ENCODE measurements around the gene PRR23E.

DNA sequence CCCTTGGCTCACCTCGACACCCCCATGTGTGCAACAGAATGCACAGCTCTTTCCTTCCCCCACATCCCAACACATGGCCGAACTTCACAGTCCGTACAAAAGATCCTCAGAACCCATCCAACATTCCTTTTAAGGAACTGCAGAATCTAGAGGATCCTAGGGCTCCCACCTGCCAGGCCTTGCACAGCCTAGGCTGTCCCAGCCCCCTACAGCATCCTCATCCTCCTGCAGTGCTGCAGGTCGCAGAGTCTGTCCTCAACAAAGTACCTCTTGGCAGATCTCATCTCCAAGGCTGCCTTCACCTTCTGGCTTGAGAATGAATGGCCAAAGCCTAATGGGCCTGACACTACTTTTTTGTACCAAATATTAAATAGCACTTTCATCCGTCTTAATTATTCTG, 19.8 kb downstream of the PRR23E start:
- TF ChIP-seq, protein P1, sequence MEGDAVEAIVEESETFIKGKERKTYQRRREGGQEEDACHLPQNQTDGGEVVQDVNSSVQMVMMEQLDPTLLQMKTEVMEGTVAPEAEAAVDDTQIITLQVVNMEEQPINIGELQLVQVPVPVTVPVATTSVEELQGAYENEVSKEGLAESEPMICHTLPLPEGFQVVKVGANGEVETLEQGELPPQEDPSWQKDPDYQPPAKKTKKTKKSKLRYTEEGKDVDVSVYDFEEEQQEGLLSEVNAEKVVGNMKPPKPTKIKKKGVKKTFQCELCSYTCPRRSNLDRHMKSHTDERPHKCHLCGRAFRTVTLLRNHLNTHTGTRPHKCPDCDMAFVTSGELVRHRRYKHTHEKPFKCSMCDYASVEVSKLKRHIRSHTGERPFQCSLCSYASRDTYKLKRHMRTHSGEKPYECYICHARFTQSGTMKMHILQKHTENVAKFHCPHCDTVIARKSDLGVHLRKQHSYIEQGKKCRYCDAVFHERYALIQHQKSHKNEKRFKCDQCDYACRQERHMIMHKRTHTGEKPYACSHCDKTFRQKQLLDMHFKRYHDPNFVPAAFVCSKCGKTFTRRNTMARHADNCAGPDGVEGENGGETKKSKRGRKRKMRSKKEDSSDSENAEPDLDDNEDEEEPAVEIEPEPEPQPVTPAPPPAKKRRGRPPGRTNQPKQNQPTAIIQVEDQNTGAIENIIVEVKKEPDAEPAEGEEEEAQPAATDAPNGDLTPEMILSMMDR (conservative IDR thresholded peaks at IDR 0.05; ENCODE audit: low read depth, low read length) = no peak
- TF ChIP-seq EZH2 (IDR thresholded peaks at IDR 0.05; ENCODE audit: low read length, unreplicated experiment) = no peak
- TF ChIP-seq EZH2phosphoT487 (IDR thresholded peaks at IDR 0.05; ENCODE audit: borderline replicate concordance, low read length) = no peak

All from PC-3 (cell line).